PFSK-1 (cell line): Measurements from ENCODE around the gene OR10R2.

Experiments
- FOXP2 ChIP-seq: optimal IDR thresholded peaks from 2 replicates; pipeline ENCODE3; 2011; ENCODE audit warnings: borderline replicate concordance, control low read depth, inconsistent platforms; ENCODE audit not compliant: insufficient read depth; ENCODE audit errors: extremely low read length, extremely low read depth
- POLR2AphosphoS5 ChIP-seq: IDR thresholded peaks from 2 replicates; pipeline ENCODE4 v1.6.1; 2012; ENCODE audit warnings: low read depth, mild to moderate bottlenecking, control low read depth, low read length, moderate library complexity
- SIN3A ChIP-seq: IDR thresholded peaks from 2 replicates; pipeline ENCODE4 v1.6.1; 2012; ENCODE audit warnings: mild to moderate bottlenecking, low read length, moderate library complexity, borderline replicate concordance; ENCODE audit not compliant: insufficient read depth
- TAF1 ChIP-seq: IDR thresholded peaks from 2 replicates; pipeline ENCODE4 v1.6.1; 2012; ENCODE audit warnings: low read length, control low read depth, borderline replicate concordance; ENCODE audit not compliant: insufficient read depth
- TF ChIP-seq, protein P1 (sequence below), 2 experiments: IDR thresholded peaks; 2 replicates each; pipeline versions ENCODE4 v1.6.1 to v1.8.0; 2011 to 2012; ENCODE audit warnings: low read depth in 2 of 2, low read length in 2 of 2, control low read depth in 1 of 2, inconsistent platforms in 1 of 2, mild to moderate bottlenecking in 1 of 2, moderate library complexity in 1 of 2; ENCODE audit not compliant: insufficient read depth in 1 of 2

- TF ChIP-seq POLR2AphosphoS5 (no peak), TAF1 (no peak), SIN3A (no peak), FOXP2 (no peak)
- TF ChIP-seq, protein P1, sequence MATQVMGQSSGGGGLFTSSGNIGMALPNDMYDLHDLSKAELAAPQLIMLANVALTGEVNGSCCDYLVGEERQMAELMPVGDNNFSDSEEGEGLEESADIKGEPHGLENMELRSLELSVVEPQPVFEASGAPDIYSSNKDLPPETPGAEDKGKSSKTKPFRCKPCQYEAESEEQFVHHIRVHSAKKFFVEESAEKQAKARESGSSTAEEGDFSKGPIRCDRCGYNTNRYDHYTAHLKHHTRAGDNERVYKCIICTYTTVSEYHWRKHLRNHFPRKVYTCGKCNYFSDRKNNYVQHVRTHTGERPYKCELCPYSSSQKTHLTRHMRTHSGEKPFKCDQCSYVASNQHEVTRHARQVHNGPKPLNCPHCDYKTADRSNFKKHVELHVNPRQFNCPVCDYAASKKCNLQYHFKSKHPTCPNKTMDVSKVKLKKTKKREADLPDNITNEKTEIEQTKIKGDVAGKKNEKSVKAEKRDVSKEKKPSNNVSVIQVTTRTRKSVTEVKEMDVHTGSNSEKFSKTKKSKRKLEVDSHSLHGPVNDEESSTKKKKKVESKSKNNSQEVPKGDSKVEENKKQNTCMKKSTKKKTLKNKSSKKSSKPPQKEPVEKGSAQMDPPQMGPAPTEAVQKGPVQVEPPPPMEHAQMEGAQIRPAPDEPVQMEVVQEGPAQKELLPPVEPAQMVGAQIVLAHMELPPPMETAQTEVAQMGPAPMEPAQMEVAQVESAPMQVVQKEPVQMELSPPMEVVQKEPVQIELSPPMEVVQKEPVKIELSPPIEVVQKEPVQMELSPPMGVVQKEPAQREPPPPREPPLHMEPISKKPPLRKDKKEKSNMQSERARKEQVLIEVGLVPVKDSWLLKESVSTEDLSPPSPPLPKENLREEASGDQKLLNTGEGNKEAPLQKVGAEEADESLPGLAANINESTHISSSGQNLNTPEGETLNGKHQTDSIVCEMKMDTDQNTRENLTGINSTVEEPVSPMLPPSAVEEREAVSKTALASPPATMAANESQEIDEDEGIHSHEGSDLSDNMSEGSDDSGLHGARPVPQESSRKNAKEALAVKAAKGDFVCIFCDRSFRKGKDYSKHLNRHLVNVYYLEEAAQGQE (IDR thresholded peaks at IDR 0.05; ENCODE audit: insufficient read depth in 1 of 2, low read depth in 2 of 2, low read length in 2 of 2), result no peak
Measured at GRCh38 chr1:158516966-158517365, 44.9 kb downstream of the OR10R2 start.
